Right renal cortex interstitium (tissue), 3 donors: ENCODE measurements around the gene CHST11. TPM values are rescaled to one million over a fixed set of nuclear protein-coding genes. Genes with fewer than 3 reads are reported as not detected.

Source experiments
- DNase-seq, 3 donors: peaks; one replicate each; pipeline ENCODE4 v3.0.0-alpha.2; 2013; ENCODE audit warnings: low read depth in 3 of 3, low spot score in 2 of 3
- polyA plus RNA-seq, 3 donors: library from polyadenylated mRNA; unstranded; fragments of 120-200 nt; gene quantifications; one replicate each; pipeline ENCODE4 v1.2.1, GENCODE V29; 2013; ENCODE audit not compliant: insufficient read length in 3 of 3

The CHST11 gene
- polyA plus RNA-seq, 3 donors, result 7.3 to 8.6 (median 8.0) TPM

DNA sequence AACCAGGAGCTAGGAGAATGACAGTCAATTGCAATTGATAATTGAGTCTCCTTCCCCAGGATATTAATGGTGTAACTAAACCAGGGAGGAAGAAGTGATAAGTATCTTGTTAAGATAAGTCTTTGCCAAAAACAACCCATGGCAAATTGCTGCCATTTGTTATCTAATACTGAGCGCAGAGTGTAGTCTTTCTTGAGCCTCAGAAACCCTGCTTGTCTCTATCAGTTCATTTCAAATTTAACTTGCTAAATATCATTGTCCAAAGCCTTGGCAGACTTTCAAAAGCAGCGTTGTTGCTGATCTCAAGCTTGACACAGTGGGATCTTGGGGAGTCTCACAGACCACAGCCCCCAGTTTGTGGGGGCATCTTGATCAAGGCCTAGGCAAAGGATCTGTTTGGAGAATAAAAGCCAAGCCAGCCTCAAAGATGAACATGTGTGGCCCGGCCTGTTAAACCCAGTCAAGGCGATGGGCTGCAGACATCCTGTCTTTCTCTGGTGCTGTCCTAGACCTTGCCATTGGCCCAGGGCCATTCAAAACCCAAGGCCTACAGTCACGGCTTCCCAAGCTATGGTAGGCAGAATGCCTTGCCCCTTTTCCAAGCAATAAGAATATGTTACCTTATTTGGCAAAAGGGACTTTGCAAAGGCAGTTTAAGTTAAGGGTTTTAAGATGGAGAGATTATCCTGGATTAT lies 164.2 kb downstream of the CHST11 start:
- no peak for DNase-seq

DNA sequence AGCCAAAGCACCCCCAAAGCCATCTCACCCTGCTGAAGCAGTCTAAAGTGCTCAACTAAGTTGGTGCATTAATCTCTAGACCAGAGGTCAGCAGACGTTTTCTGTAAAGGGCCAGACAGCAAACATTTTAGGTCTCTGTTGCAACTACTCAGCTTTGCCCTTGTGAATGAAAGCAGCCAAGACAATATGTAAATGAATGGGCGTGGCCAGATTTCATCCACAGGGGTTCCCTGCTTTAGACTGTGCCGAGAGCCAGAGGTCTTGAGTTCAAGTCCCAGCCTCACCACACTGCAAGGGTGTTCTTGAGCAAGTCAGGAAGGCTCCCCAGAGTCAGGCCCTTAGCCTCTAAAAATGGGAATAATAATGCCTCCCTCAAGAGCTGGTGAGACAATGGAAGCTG lies 166.2 kb downstream of the CHST11 start:
- no peak for DNase-seq

GRCh38 chr12:104623883-104624282 lies 167.1 kb downstream of the CHST11 start:
- DNase-seq, result no peak

GRCh38 chr12:104624529-104624928 lies 167.8 kb downstream of the CHST11 start:
- no peak for DNase-seq

DNA sequence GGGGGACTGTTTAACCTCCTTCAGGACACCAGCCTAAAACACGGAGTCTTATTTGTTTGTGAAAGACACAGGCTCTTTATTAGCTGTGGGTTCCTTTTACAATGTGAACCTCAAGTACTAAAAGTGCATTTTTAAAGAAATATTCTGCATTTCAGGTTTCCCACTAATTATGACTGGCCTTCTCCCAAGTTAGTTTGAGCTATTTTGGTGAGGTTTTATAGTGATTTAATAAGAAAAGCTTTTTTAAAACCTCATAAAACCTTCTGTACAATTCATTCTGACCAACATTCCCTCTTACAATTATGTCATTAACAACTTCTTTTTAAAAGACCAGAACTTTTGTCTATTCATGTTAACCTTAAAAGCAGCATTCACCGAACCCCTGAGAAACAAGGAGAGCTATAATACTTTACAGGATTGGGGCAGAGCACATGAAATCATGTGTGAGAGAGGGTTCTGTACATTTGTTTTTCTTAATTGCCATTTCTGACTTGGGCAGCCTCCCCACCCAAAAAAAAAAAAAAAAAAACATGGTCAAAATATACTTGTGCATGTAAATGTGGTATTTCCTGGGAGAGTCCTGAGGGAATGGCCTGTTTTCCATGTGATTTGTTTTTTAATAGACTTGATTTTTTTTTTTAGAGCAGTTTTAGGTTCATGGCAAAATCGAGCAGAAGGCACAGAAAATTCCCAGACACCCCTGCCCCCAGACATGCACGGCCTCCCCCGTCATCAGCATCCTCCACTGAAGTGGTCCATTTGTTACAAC lies 169.5 kb downstream of the CHST11 start:
- DNase-seq, result no peak

DNA sequence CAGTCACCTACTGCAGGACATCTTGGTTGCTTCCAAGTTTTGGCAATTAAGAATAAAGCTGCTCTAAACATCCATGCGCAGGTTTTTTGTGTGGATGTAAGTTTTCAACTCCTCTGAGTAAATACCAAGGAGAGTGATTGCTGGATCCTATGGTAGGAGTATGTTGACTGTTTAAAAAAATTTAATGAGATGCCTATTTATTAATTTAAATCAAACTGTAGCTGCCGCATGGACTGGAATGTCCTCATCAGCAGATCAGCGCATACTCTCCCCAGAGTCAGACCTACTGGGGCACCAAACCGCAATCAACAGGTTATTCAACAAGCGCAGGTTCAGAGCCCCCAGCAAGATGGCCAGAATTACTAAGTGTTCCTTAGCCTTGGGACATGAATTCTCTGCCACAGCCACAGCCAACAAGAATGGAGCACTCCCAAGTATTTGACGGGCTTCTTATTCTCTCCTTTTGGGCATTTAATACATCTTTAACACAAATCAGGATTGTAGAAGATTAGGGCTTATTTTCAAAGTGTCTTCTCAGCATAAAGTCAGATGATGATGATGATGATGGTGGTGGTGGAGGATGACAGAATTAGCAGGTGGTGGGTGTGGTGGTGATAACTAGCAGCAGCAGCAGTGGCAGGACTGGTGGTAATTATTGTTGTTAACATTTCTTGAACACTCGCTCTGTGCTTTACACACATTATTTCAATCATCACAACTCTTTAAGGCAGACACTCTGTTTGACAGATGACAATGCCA lies 170.7 kb downstream of the CHST11 start:
- DNase-seq, result no peak

DNA sequence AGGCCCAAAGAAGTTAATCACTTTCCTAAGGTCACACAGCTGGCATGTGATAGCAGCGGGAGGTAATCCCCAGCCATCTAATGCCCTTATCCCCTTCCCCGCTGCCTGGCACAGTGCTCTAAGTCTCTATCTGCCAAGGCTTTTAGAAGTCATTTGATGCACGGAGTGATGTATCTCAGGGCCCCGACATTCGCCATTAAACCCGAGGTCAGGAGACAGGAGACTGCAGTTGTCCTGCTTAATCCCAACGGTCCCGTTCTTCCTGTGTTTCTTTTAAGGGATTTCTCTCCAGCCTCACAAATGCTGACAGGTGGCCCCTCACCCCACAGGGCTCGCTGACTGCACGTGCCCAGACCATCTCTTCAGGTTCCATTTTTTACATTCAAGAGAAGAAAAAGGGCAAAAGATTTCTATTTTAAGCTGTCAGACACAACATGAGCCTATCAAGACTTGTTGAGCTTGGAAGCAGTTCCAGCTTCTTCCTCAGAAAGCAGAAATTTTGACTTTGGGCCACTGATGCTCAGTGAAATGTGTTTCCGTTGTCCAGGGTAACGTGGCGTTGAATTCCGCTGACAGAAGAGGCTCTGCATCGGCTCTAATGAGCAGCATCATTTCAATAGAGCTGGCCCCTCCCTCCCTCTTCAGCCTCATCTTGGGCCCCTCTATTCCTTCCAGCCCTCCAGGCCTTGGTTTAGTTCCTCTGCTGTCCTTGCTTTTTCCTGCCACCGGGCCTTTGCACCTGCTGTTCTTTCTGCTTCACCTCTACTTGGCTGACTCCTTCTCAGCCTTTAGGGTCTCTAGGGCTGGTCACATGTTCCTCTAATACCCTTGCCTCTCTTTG lies 171.5 kb downstream of the CHST11 start:
- no peak for DNase-seq

GRCh38 chr12:104628831-104629135 lies 172.0 kb downstream of the CHST11 start:
- DNase-seq, result no peak

DNA sequence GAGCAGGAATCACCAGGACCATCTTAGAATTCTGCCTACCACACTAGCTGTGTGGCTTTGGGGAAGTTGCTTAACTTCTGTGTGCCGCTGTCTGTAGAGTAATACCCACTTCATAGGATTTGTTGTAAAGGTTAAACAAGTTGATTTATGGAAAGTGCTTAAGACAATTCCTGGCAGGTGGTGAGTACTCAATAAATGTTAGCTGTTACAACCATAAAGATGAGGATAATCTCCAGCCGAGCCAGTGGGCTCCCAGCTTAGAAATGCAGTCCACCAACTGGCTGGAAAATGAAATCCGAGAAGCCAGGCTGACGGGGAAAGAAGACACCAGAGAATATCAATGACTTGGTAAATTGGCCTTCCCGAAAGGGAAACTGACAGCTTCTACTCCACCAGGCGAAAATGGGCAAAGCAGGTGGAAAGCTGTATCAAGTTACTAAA lies 173.5 kb downstream of the CHST11 start:
- DNase-seq, result no peak

- DNase-seq, result no peak
These were observed 175.1 kb downstream of the CHST11 start for GRCh38 chr12:104631867-104632266.

GRCh38 chr12:104632724-104633201 lies 176.0 kb downstream of the CHST11 start:
- DNase-seq, result no peak

- no peak for DNase-seq
These were observed 177.3 kb downstream of the CHST11 start for GRCh38 chr12:104634044-104634443.

GRCh38 chr12:104634852-104635251 lies 178.1 kb downstream of the CHST11 start:
- no peak for DNase-seq

GRCh38 chr12:104635607-104636343 lies 179.0 kb downstream of the CHST11 start:
- no peak for DNase-seq

- no peak for DNase-seq
These were observed 179.7 kb downstream of the CHST11 start for GRCh38 chr12:104636496-104636895.

- DNase-seq, result no peak
These were observed 180.9 kb downstream of the CHST11 start for GRCh38 chr12:104637604-104638003.

DNA sequence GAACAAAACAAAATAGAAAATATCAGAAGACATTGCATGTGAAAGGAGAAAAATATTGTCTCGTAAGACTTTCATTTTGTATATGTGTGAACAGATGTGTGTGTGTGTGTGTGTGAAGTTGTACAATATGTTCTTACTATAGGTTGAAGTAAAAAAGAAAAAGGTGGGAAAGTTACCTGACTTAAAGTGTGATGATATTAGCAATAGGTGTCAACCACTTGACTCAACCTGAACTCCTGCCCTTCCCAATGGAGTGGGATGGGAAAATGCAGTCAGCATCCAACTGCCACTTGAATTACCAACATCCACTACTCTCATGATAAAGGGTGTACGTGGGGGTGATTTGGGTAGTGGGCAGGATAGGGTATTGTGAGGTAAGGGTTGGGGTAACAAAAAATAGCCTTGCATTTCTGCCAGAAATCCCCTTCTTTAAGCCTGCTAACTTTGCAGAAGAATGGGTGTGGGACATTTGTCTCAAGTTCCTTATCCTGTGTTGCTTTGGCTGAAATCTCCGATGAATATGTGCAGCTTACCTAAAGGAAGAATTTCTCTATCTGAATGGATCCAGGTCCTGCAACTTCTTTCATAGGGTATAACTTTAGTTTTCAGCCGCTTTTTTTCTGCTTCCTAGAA lies 181.6 kb downstream of the CHST11 start:
- no peak for DNase-seq

GRCh38 chr12:104638851-104639240 lies 182.1 kb downstream of the CHST11 start:
- DNase-seq, result no peak

DNA sequence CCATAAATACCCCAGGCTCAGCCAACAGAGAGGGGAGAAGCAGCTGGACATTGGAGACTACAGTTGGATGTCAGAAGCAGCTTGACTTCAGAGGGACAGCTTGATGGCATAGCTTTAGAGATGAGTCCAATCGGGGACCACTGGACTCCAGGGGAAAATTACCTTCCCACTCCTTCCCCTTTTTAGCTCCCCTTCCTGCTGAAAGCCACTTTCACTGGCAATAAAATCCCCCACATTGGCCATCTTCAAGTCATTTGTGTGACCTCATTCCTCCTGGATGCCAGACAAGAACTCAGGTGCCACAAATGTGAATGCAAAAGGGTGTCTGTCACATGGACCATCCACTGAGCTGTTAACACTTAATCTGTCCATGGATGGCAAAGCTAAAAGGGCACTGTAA lies 184.2 kb downstream of the CHST11 start:
- no peak for DNase-seq
